ENCODE results near the gene PIGC.

DNA sequence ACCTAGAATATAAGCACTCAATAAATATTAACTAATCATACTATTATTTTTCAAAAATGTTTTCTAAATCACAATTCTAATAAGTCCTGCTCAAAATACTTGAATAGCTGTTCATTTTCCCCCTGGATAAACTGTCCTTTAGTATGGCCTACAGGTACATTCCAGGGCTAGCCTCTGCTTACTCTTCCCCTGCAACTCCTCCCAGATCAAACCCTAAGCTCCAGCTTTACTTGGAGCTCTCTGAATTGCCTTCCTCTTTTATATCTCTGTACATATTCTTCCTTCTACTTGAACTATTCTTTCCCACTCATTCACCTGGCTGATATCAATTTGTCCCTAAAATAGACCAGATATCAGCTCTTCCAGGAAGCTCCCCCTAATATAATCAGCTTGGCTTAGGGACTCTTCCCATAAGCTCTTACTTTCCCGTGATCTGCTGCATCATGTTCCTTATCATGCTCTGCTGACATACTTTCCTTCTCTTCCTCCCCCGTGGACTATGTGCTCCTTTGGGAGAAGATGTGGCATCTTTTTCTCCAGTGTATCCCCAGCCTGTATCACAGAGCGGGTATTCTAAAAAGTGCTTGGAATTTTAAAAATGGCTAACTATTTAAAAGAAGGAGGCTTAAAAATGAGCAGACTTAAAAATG, 43.1 kb upstream of the PIGC start:
- no peak for TF ChIP-seq ZNF114 (tag by site-specific recombination; IDR thresholded peaks at IDR 0.05)
- TF ChIP-seq, protein P1, sequence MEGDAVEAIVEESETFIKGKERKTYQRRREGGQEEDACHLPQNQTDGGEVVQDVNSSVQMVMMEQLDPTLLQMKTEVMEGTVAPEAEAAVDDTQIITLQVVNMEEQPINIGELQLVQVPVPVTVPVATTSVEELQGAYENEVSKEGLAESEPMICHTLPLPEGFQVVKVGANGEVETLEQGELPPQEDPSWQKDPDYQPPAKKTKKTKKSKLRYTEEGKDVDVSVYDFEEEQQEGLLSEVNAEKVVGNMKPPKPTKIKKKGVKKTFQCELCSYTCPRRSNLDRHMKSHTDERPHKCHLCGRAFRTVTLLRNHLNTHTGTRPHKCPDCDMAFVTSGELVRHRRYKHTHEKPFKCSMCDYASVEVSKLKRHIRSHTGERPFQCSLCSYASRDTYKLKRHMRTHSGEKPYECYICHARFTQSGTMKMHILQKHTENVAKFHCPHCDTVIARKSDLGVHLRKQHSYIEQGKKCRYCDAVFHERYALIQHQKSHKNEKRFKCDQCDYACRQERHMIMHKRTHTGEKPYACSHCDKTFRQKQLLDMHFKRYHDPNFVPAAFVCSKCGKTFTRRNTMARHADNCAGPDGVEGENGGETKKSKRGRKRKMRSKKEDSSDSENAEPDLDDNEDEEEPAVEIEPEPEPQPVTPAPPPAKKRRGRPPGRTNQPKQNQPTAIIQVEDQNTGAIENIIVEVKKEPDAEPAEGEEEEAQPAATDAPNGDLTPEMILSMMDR (tag by site-specific recombination; IDR thresholded peaks at IDR 0.05), result no peak
- no peak for TF ChIP-seq ZNF274 (IDR thresholded peaks at IDR 0.05; ENCODE audit: low read length)
- TF ChIP-seq ZNF274 (tag by site-specific recombination; IDR thresholded peaks at IDR 0.05; ENCODE audit: borderline replicate concordance), result no peak
- TF ChIP-seq, protein P2, sequence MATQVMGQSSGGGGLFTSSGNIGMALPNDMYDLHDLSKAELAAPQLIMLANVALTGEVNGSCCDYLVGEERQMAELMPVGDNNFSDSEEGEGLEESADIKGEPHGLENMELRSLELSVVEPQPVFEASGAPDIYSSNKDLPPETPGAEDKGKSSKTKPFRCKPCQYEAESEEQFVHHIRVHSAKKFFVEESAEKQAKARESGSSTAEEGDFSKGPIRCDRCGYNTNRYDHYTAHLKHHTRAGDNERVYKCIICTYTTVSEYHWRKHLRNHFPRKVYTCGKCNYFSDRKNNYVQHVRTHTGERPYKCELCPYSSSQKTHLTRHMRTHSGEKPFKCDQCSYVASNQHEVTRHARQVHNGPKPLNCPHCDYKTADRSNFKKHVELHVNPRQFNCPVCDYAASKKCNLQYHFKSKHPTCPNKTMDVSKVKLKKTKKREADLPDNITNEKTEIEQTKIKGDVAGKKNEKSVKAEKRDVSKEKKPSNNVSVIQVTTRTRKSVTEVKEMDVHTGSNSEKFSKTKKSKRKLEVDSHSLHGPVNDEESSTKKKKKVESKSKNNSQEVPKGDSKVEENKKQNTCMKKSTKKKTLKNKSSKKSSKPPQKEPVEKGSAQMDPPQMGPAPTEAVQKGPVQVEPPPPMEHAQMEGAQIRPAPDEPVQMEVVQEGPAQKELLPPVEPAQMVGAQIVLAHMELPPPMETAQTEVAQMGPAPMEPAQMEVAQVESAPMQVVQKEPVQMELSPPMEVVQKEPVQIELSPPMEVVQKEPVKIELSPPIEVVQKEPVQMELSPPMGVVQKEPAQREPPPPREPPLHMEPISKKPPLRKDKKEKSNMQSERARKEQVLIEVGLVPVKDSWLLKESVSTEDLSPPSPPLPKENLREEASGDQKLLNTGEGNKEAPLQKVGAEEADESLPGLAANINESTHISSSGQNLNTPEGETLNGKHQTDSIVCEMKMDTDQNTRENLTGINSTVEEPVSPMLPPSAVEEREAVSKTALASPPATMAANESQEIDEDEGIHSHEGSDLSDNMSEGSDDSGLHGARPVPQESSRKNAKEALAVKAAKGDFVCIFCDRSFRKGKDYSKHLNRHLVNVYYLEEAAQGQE (tag by site-specific recombination; IDR thresholded peaks at IDR 0.05), result no peak
- TF ChIP-seq, protein P3, sequence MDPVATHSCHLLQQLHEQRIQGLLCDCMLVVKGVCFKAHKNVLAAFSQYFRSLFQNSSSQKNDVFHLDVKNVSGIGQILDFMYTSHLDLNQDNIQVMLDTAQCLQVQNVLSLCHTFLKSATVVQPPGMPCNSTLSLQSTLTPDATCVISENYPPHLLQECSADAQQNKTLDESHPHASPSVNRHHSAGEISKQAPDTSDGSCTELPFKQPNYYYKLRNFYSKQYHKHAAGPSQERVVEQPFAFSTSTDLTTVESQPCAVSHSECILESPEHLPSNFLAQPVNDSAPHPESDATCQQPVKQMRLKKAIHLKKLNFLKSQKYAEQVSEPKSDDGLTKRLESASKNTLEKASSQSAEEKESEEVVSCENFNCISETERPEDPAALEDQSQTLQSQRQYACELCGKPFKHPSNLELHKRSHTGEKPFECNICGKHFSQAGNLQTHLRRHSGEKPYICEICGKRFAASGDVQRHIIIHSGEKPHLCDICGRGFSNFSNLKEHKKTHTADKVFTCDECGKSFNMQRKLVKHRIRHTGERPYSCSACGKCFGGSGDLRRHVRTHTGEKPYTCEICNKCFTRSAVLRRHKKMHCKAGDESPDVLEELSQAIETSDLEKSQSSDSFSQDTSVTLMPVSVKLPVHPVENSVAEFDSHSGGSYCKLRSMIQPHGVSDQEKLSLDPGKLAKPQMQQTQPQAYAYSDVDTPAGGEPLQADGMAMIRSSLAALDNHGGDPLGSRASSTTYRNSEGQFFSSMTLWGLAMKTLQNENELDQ (tag by site-specific recombination; IDR thresholded peaks at IDR 0.05; ENCODE audit: low read depth), result no peak
- TF ChIP-seq ZNF292 (tag by site-specific recombination; IDR thresholded peaks at IDR 0.05; ENCODE audit: borderline replicate concordance, low read depth), result no peak
- no peak for TF ChIP-seq ZNF146 (tag by site-specific recombination; IDR thresholded peaks at IDR 0.05)
- no peak for TF ChIP-seq ZNF416 (tag by site-specific recombination; IDR thresholded peaks at IDR 0.05)
- TF ChIP-seq ZNF664 (tag by site-specific recombination; IDR thresholded peaks at IDR 0.05), result no peak
- no peak for TF ChIP-seq ZNF747 (tag by site-specific recombination; IDR thresholded peaks at IDR 0.05)
- TF ChIP-seq, protein P4, sequence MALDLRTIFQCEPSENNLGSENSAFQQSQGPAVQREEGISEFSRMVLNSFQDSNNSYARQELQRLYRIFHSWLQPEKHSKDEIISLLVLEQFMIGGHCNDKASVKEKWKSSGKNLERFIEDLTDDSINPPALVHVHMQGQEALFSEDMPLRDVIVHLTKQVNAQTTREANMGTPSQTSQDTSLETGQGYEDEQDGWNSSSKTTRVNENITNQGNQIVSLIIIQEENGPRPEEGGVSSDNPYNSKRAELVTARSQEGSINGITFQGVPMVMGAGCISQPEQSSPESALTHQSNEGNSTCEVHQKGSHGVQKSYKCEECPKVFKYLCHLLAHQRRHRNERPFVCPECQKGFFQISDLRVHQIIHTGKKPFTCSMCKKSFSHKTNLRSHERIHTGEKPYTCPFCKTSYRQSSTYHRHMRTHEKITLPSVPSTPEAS (tag by site-specific recombination; IDR thresholded peaks at IDR 0.05), result no peak
